ENCODE results near the gene ZNF280C.

Gene ZNF280C

DNA sequence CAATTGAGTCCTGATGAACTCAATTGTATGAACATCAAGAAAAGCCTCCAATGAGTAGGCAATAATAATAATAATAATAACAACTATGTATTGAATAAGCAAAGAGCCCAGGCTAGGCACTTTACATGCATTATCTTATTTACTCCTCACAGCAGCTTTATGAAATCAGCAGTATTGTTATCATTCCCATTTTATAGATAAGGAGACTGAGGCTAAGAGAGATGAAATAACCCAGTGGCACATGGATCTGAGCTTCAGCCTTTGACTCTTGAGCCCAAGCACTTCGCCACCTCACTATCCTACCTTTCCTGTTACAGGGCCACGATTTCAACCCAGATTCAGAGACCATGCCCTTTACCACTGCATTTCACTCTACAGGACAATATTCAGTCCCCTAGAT, 93.8 kb downstream of the ZNF280C start:
- DNase-seq = no peak

DNA sequence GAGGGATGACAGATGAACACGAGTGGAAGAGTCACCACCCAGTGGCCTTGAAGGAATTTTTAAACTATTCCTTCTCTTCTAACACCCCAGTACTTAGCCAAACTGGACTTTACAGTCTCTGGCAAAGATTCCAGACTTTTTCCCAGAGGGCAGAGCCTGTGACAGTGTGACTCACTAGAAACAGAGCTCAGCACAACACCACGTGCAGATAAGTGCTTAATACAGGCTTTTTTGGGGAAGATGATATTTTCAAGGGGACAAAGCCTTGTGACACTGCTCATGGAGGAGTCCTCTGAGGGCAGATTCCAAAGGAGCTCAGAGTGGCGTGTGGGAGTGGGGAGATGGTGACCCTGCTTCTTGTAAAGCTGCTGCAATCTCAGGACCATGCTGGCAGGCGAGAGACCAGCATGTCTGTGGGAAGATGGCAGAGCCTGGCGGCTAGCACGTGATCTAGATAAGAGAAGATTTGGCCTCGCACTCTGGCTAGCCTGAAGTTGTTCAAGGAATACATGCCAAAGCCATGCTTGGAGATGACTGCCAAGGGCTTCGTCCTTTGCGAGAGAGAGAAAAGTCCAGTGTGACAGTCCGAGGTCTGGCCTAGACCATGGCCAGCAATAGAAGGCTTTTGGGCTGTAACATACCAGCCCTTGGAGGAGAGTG, 94.5 kb downstream of the ZNF280C start:
- DNase-seq = peak; percentile 43

DNA sequence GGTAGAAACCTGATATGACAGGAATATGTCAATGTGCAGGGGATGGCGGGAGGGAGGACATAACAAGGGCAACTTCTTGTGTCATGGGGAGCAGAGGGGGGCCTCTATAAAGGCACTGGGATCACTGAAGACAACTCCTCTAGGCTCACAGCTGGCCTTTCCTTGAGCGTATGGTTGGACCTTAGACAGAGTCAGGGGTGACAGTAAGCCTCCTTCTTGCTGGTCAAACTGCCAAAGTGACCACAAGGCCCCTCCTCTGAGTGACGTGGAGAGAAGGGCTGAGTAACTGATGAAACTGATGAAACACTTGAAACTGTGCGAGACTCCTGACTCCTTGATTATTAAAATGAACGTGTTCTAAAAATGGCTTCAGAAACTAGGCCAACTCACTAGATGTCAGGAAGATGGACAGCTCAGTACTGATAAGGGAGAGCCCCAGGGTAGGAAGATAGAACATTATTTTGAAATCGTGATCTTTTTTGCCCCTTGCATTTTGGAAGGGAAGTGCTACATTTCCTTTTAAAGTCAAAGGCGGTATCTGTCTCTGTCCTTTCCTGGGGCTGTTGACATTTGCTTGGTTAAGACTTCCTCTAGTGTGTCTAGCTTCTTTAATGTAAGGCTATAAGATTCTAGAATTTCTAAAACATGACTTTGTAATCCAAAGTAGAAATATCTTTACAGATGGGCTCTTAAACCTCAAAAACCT, 95.4 kb downstream of the ZNF280C start:
- peak; percentile 26 for DNase-seq

DNA sequence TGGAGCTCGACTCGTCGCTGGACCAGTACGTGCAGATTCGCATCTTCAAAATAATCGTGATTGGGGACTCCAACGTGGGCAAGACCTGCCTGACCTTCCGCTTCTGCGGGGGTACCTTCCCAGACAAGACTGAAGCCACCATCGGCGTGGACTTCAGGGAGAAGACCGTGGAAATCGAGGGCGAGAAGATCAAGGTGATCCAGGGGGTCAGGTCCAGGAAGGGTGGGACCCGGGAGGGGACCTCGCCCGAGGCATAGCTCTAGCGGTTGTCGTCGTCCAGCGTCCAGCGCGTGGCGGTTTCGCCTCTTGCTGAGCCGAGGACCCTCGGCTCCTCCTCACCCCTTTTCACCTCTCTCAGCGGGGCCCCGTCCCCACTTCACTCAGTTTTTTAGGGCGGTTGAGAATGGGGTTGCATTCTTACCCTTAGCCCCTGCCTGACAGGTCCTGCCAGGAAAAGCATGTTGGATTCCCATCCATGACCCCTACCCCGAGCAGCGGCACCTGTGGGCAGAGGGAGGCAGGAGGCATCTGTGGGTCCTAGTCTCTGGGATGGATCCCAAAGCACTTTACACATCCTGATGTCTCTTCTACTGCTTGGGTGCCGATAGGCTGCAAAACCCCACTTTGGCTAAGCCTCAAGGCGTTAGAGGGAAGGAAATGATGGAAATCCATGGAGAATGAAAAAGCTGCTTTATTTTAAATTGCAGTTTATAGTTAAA, 96.4 kb downstream of the ZNF280C start:
- DNase-seq = no peak

DNA sequence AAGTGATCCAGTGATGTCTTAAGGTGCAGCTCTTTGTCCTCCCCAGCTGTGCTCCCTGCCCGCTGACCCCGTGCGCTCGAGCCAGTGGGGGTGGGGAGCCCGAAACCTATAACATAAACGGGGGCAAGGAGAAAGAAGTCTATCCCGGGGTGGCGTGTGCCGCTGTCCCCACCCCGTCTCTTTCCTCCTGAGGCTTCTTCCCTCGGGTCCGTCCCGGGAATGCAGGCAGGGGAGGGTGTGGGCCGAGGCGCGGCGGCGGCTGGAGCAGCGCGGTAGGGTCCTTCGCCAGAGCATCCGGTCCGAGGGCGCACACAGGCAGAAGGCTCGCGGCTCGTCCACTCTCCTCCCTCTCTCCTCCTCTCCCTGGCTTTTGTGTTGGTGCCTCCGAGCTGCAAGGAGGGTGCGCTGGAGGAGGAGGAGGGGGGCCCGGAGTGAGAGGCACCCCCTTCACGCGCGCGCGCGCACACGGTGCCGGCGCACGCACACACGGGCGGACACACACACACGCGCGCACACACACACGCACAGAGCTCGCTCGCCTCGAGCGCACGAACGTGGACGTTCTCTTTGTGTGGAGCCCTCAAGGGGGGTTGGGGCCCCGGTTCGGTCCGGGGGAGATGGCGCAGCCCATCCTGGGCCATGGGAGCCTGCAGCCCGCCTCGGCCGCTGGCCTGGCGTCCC, 97.1 kb downstream of the ZNF280C start, which contains the start of gene RAB33A:
Gene RAB33A, plus strand, starts transcription at position 517 of the 681 bp plus-strand sequence. Its CDS starts 101 bp downstream, at position 618.
- DNase-seq = no peak

DNA sequence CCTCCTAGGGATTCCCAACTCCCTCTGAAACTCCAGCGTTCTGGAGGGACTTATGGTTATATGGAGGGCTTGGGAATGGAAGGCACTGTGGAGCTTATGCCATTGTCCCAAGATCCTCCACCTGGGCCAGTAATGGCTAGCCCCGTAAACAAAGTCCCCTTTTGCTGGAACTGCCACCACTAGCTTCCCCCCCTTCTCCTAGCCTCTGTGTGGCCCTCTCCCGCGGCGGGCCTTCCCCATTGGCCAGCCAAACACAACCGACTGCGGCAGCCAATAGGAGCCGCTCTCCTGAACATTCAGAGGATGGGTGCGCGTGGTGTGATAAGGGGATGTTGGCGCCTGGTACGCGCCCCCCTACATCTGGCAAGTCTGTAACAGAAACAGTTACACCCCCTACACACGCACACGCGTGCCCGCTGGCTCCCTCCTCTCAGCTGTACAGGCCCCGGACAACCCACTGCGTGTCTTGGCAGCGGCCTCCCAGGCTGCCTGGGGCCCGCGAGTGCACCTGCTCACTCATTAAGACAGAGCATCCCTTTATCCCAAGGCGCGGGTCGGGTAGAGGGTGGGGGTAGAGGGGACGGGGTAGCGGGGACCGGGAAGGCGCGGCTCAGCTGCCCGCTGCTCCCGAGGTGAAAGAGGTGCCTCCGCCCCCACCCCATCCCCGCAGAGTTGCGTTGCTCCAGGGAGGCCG, 97.8 kb downstream of the ZNF280C start:
- DNase-seq = no peak

DNA sequence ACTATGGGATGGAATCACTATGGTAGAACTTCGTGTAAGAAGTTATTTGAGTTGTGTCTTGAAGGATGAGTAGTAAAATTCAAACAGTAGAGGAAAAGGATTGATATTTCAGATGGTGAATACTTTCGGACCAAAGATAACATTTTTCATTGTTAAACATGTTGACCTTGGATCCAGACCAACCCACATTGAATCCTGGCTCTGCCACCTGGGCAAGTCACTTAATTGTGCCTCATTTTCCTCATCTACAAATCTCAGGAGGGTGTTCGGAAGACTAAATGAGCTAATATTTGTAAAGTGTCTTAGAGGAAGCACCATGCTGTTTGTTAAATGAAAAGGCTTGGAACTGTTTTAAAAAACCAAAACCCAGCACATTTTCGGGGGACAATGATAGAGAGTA, 101.7 kb downstream of the ZNF280C start:
- no peak for DNase-seq

DNA sequence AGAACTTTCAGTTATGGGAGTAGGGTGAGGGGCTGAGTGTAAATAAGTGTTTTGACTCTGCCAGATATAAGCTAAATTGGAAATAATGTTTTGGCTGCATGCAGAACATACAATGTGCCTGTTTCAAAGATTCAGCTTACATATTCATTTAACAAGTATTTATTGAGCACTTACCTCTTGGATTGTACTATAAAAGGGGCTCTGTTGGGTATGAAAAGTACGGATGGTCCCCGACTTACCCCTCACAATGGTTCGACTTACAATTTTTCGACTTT, 102.3 kb downstream of the ZNF280C start:
- no peak for DNase-seq

DNA sequence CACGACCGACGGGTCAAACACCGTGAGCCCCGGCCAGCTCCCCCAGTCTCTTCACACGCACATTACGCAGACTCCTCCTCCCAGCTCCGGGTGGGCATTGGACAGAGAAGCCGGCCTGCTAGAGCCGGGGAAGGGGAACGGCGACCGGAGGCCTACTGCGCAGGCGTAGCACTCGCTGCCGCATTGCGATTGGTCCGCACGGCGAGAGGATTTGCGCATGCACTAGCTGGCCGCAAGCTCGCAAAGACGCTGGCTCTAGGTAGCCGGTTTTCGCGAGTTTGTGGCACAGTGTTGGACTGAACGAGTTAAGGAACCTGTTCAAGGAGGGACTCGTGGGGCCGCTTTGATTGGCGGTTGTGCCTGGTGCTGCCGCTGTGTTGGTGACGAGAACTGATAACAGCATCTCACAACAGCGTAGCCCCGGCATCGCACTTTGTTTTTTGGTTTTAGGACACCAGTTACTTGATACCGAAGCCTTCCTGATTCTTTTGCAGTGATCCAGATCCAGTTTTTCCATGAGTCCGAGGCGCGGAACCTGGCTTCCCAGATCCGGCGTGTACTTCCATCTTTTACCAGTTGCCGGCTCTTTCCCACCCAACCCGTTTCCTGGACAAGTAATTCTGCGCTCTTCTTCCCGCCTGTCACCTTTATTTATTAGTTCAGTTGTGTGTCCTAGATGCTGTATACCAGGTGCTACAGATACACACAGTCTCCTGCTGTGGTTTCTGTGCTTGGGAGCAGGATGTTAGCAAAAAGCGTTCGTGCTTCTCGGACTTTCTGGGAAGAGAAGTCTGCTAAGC, 102.8 kb downstream of the ZNF280C start, which contains the start of gene AIFM1:
Gene AIFM1, minus strand, starts transcription at position 139 of the 800 bp plus-strand sequence. CDS start 185 bp downstream, outside the sequence.
- DNase-seq = peak; percentile 68

DNA sequence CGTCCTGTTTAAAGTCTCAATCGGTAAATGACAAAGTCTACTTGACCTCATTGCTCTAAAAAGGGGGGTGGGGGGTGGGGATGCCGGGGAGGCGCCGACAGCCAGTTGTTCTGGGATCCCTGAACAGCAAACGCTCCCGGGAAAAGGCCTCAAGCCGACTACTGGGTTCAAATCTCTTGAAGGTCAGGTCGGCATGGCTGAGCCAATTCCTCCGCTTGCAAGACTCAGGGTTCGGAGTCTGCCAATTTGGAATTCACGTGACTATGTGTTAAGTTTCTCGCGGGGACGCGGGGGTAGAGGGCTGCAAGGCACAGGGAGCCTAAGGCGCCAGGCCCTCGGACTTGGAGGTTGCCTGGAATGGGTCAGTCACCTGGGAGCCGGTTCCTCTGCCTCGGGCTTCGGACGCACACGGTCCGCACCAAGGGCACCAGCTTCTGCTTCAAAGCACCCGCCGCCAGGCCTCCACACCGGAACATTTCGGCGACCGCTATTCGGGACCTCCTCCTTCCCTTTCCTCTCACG, 103.5 kb downstream of the ZNF280C start:
- no peak for DNase-seq

DNA sequence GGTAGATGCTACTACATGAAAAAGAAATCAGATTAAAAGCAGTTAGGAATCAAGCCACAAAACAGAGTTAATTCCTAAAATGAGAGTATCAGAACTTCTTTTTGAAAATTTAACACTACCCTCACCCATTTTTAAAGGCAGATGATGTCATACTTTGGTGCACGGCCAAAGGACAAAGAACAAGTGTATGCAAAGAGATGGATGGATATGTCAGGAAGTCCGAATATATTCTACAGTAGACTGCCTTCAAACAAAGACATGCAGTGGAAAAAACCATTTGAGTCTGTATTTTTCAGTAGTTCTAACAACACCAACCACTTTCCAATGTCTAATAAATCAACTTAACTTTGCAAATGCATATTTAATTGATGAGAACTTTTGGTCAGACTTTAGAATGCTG, 105.3 kb downstream of the ZNF280C start:
- no peak for DNase-seq

DNA sequence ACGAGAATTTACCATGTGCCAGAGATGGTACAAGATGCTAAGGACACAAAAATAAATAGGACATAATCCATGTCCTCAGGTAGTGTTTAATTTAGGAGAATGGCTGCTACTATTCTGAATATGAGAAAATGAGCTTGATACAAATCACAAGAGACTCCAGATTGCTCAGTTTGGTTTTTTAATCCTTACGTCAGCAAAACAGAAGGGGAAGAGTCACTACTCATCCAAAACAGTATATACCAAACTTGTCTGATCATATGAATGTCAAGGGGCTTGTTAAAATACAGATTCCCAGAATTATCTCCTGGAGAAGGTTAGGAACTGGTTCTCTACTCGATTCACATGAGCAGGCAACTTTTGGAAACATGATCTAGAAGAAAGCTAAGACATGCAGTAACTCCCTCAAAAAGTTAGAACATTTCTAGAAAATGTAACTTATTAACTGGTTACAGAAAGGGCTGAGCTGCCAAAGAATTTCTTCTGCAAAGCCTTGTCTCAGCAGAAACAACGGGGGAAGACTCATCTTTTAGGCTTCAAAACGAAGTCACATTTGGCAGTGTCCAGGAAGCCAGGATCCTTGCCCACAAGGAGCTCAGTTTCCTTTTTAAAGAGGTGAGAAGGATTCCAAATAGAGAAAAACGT, 106.5 kb downstream of the ZNF280C start:
- no peak for DNase-seq

DNA sequence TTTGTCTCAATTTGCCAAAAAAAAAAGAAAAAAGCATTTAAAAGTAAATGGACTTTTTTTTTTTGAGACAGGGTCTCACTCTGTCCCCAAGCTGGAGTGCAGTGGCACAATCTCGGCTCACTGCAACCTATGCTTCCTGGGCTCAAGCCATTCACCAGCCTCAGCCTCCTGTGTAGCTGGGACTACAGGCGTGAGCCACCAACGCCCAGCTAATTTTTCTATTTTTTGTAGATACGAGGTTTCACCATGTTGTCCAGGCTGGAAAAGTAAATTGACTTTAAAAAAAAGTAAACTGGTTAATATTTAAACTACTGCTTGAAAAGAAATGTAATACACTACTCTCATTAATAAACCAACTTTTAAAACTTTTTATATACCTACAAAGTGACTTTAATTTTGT, 108.9 kb downstream of the ZNF280C start:
- DNase-seq = no peak

DNA sequence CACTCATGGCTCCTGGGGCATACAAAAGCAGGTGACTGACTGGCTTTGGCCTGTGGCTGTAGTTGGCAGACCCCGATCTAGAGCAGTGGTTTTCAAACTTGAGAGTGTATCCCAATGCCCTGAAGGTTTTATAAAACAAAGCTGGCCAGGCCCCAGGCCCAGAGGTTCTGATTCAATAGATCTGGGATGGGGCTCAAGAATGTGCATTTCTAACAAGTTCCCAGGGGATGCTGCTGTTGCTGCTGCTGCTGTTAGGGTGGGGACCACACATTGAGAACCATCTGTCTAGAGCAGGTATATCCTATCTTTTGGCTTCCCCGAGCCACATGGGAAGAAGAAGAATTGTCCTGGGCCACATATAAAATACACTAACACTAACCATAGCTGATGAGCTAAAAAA, 110.4 kb downstream of the ZNF280C start:
- DNase-seq = no peak

DNA sequence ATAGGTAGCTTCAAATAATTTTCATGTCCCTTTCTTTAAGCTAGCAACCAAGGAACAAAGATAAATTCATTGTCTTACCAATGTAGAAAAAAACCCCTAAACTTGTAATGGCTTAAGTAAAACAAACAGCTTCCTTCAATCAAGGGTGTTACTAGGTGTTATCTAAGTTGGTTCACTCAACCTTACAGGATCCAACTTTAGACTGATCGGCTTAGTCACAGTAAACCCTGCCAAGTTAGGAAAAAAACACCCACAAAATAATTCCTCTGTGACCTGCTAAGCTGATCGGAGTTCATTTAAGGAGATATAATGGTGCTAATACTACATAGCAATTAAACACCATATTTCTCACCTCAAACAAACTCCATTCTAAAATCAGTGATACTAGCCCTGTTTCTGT, 113.1 kb downstream of the ZNF280C start:
- DNase-seq = no peak

Data from amniotic stem cell (primary cell).